ENCODE data around the gene PID1. TPM values are rescaled to one million over a fixed set of nuclear protein-coding genes. Genes with fewer than 3 reads are reported as not detected.

Gene PID1
- total RNA-seq, 3 donors from 2014 or later = 0.10 to 0.19 TPM; not detected in 1

GRCh38 chr2:229273723-229274338 lies 2.7 kb upstream of the PID1 start:
- Mint-ChIP-seq H3K4me1 (ENCODE audit: low read depth) (no peaks in the 10 kb centered on the region), H3K27me3 (ENCODE audit: low read depth) (peaks cover 25% of the 10 kb centered on the region), H3K9me3 (no peaks in the 10 kb centered on the region), H3K36me3 (ENCODE audit: insufficient read depth) (no peaks in the 10 kb centered on the region), H3K4me3 (no peak overlapping the region)
- DNase-seq (no peak), ATAC-seq (no peak)

GRCh38 chr2:229273006-229273722 lies 2.1 kb upstream of the PID1 start:
- no peaks in the 10 kb centered on the region for H3K36me3 Mint-ChIP-seq (ENCODE audit: insufficient read depth)
- no peaks in the 10 kb centered on the region for H3K4me1 Mint-ChIP-seq (ENCODE audit: low read depth)
- no peak overlapping the region for H3K4me3 Mint-ChIP-seq
- no peak for ATAC-seq
- no peaks in the 10 kb centered on the region for H3K9me3 Mint-ChIP-seq
- DNase-seq = no peak
- H3K27me3 Mint-ChIP-seq (ENCODE audit: low read depth) = peaks cover 28% of the 10 kb centered on the region

GRCh38 chr2:229269941-229270340 lies 1.1 kb downstream of the PID1 start:
- Mint-ChIP-seq H3K4me3 (no peak overlapping the region), H3K9me3 (no peaks in the 10 kb centered on the region), H3K27me3 (ENCODE audit: low read depth) (peaks cover 28% of the 10 kb centered on the region), H3K36me3 (ENCODE audit: insufficient read depth) (no peaks in the 10 kb centered on the region), H3K4me1 (ENCODE audit: low read depth) (no peaks in the 10 kb centered on the region)
- ATAC-seq (no peak), DNase-seq (no peak)

GRCh38 chr2:229269146-229269545 lies 1.9 kb downstream of the PID1 start:
- DNase-seq (no peak), ATAC-seq (no peak)
- no peaks in the 10 kb centered on the region for H3K4me1 Mint-ChIP-seq (ENCODE audit: low read depth)
- H3K36me3 Mint-ChIP-seq (ENCODE audit: insufficient read depth) = no peaks in the 10 kb centered on the region
- H3K9me3 Mint-ChIP-seq = no peaks in the 10 kb centered on the region
- H3K27me3 Mint-ChIP-seq (ENCODE audit: low read depth) = peaks cover 28% of the 10 kb centered on the region
- H3K4me3 Mint-ChIP-seq = no peak overlapping the region

- DNase-seq (no peak), ATAC-seq (no peak)
- Mint-ChIP-seq H3K4me3 (no peak overlapping the region), H3K4me1 (ENCODE audit: low read depth) (no peaks in the 10 kb centered on the region), H3K27me3 (ENCODE audit: low read depth) (peaks cover 28% of the 10 kb centered on the region), H3K36me3 (ENCODE audit: insufficient read depth) (no peaks in the 10 kb centered on the region), H3K9me3 (no peaks in the 10 kb centered on the region)
These were observed 2.5 kb downstream of the PID1 start for GRCh38 chr2:229268626-229269025.

- Mint-ChIP-seq H3K9me3 (no peaks in the 10 kb centered on the region), H3K27me3 (ENCODE audit: low read depth) (peaks cover 22% of the 10 kb centered on the region), H3K4me1 (ENCODE audit: low read depth) (no peaks in the 10 kb centered on the region), H3K4me3 (no peak overlapping the region), H3K36me3 (ENCODE audit: insufficient read depth) (no peaks in the 10 kb centered on the region)
- no peak for ATAC-seq
- no peak for DNase-seq
These were observed 4.0 kb downstream of the PID1 start for GRCh38 chr2:229267080-229267479.

GRCh38 chr2:229265727-229266126 lies 5.4 kb downstream of the PID1 start:
- Mint-ChIP-seq H3K4me3 (no peak overlapping the region), H3K4me1 (ENCODE audit: low read depth) (no peaks in the 10 kb centered on the region), H3K9me3 (peaks cover 8% of the 10 kb centered on the region), H3K27me3 (ENCODE audit: low read depth) (peaks cover 16% of the 10 kb centered on the region), H3K36me3 (ENCODE audit: insufficient read depth) (no peaks in the 10 kb centered on the region)
- ATAC-seq = no peak
- DNase-seq = no peak

- no peak for ATAC-seq
These were observed 9.5 kb downstream of the PID1 start for GRCh38 chr2:229261599-229261998.

GRCh38 chr2:229261076-229261475 lies 10.0 kb downstream of the PID1 start:
- ATAC-seq = no peak
- H3K9me3 Mint-ChIP-seq = peaks cover 16% of the 10 kb centered on the region
- no peaks in the 10 kb centered on the region for H3K27me3 Mint-ChIP-seq (ENCODE audit: low read depth)
- DNase-seq = no peak
- H3K4me1 Mint-ChIP-seq (ENCODE audit: low read depth) = no peaks in the 10 kb centered on the region
- no peak overlapping the region for H3K4me3 Mint-ChIP-seq
- H3K36me3 Mint-ChIP-seq (ENCODE audit: insufficient read depth) = no peaks in the 10 kb centered on the region

More at GRCh38 chr2:229261599-229261998, 9.5 kb downstream of the PID1 start:
- H3K27me3 Mint-ChIP-seq (ENCODE audit: low read depth) = no peaks in the 10 kb centered on the region
- H3K36me3 Mint-ChIP-seq (ENCODE audit: insufficient read depth) = no peaks in the 10 kb centered on the region
- DNase-seq = no peak
- H3K4me3 Mint-ChIP-seq = no peak overlapping the region
- H3K4me1 Mint-ChIP-seq (ENCODE audit: low read depth) = no peaks in the 10 kb centered on the region
- peaks cover 16% of the 10 kb centered on the region for H3K9me3 Mint-ChIP-seq

- H3K9me3 Mint-ChIP-seq = peaks cover 16% of the 10 kb centered on the region
- no peaks in the 10 kb centered on the region for H3K27me3 Mint-ChIP-seq (ENCODE audit: low read depth)
- DNase-seq (no peak), ATAC-seq (no peak)
- no peaks in the 10 kb centered on the region for H3K36me3 Mint-ChIP-seq (ENCODE audit: insufficient read depth)
- H3K4me1 Mint-ChIP-seq (ENCODE audit: low read depth) = no peaks in the 10 kb centered on the region
- H3K4me3 Mint-ChIP-seq = no peak overlapping the region
These were observed 13.1 kb downstream of the PID1 start for GRCh38 chr2:229257985-229258384.

GRCh38 chr2:229256376-229256775 lies 14.7 kb downstream of the PID1 start:
- ATAC-seq = no peak
- Mint-ChIP-seq H3K4me1 (ENCODE audit: low read depth) (no peaks in the 10 kb centered on the region), H3K4me3 (no peak overlapping the region), H3K36me3 (ENCODE audit: insufficient read depth) (no peaks in the 10 kb centered on the region), H3K27me3 (ENCODE audit: low read depth) (no peaks in the 10 kb centered on the region), H3K9me3 (peaks cover 14% of the 10 kb centered on the region)
- no peak for DNase-seq

- no peak overlapping the region for H3K4me3 Mint-ChIP-seq
These were observed 16.9 kb downstream of the PID1 start for GRCh38 chr2:229254206-229254605.

GRCh38 chr2:229252996-229253395 lies 18.1 kb downstream of the PID1 start:
- Mint-ChIP-seq H3K9me3 (peaks cover 3% of the 10 kb centered on the region), H3K4me3 (no peak overlapping the region), H3K36me3 (ENCODE audit: insufficient read depth) (no peaks in the 10 kb centered on the region), H3K4me1 (ENCODE audit: low read depth) (no peaks in the 10 kb centered on the region), H3K27me3 (ENCODE audit: low read depth) (no peaks in the 10 kb centered on the region)
- DNase-seq (no peak), ATAC-seq (no peak)

More at GRCh38 chr2:229254206-229254605, 16.9 kb downstream of the PID1 start:
- DNase-seq (no peak), ATAC-seq (no peak)
- Mint-ChIP-seq H3K27me3 (ENCODE audit: low read depth) (no peaks in the 10 kb centered on the region), H3K36me3 (ENCODE audit: insufficient read depth) (no peaks in the 10 kb centered on the region), H3K4me1 (ENCODE audit: low read depth) (no peaks in the 10 kb centered on the region), H3K9me3 (peaks cover 4% of the 10 kb centered on the region)

GRCh38 chr2:229252280-229252679 lies 18.8 kb downstream of the PID1 start:
- Mint-ChIP-seq H3K36me3 (ENCODE audit: insufficient read depth) (no peaks in the 10 kb centered on the region), H3K4me3 (no peak overlapping the region), H3K27me3 (ENCODE audit: low read depth) (no peaks in the 10 kb centered on the region), H3K4me1 (ENCODE audit: low read depth) (no peaks in the 10 kb centered on the region), H3K9me3 (no peaks in the 10 kb centered on the region)
- no peak for DNase-seq
- no peak for ATAC-seq

GRCh38 chr2:229249536-229249935 lies 21.6 kb downstream of the PID1 start:
- no peak for ATAC-seq
- H3K27me3 Mint-ChIP-seq (ENCODE audit: low read depth) = no peaks in the 10 kb centered on the region
- no peaks in the 10 kb centered on the region for H3K36me3 Mint-ChIP-seq (ENCODE audit: insufficient read depth)
- no peaks in the 10 kb centered on the region for H3K9me3 Mint-ChIP-seq
- no peak overlapping the region for H3K4me3 Mint-ChIP-seq
- no peak for DNase-seq
- no peaks in the 10 kb centered on the region for H3K4me1 Mint-ChIP-seq (ENCODE audit: low read depth)
